Astrocyte of the hippocampus (primary cell): ENCODE data around the gene SIGLEC1.

ENCODE experiments used
- DNase-seq: peaks from one replicate; pipeline ENCODE4 v3.0.0; 2011; ENCODE audit warnings: low read depth, low spot score

Gene SIGLEC1

DNA sequence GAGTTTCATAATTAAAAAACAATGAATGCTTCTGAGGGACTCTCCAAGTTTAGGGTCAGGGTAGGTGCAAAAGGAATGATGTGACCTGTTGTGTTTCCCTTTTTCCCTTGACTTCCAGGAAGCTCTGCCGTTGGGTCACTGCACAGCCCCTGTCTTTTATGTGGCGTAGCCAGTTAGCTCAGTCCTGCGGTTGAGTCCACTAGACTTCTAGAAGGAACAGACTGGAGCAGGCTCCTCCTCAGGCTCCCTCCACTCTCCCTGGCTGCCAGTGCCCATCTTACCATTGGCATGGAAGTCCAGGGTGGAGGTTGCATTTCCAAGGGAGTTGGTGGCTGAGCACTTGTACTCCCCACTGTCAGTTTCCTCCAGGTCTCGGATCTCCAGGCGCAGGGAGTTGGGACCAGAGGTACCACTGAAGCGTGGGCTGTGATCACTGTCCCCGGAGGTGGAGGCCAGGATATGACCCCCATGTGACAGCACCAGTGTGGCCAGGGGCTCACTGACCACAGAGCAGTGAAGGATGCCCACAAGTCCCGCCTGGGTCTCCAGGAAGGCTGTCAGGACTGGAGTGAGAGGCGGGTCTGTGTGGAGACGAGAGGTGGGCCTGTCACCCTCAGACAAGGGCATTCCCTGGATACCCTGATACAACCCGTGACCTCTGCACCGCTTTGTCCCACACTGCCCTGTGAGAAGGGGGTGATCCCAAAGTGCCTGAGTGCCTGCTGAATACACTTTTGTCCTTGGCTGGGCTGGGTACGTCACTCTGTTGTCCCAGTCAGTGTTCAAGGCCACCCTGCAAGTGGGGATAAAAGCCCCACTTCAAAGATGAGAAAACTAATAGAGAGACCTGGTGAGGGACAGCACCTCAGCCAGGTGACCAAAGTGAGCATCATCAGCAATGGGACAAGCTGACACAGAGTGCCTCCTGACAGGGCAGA lies 11.1 kb downstream of the SIGLEC1 start:
- no peak for DNase-seq

- DNase-seq = no peak
Observed at GRCh38 chr20:3699037-3699436, 13.4 kb downstream of the SIGLEC1 start.

- no peak for DNase-seq
Observed at GRCh38 chr20:3698591-3699001, 13.8 kb downstream of the SIGLEC1 start.

GRCh38 chr20:3697588-3698305 lies 14.7 kb downstream of the SIGLEC1 start:
- no peak for DNase-seq

DNA sequence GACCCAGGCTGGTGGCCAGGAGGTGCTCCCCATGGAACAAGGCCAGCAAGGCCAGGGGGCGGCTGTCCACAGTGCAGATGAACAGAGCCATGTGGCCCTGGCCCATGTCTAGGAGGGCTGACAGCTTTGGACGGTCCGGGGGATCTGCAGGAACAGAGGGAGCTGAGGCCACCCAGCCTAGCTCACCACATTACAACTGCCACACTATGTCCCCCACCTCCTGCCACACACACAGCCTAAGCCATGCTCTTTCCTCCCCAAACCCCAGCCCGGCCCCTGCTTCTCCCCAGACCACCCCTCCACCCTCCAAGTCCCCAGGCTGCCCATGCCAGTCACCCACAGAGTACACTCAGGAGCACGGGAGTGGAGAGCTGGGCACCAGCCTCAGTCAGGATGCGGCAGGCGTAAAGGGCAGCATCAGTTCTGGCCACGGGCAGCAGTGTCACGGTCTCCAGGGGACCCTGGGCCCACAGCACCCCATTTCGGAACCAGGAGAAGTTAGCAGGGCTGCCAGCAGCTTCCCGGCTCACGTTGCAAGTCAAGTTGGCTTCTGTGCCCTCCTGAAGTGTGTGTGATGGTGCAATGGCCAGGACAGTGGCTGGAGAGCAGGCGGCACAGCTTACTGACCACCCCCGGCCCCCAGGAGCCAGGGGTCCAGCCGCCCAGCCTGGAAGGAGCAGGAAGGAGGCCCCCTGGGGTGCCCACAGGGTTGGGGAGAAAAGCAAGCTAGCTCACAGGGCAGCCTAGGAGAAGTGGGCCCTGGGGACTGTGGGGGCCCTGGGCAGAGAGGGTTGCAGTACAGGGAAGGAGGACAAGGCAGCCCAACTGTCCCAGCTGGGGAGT lies 15.4 kb downstream of the SIGLEC1 start:
- no peak for DNase-seq

GRCh38 chr20:3696200-3696599 lies 16.2 kb downstream of the SIGLEC1 start:
- no peak for DNase-seq

- DNase-seq = no peak
Observed at GRCh38 chr20:3694864-3695263, 17.5 kb downstream of the SIGLEC1 start.

DNA sequence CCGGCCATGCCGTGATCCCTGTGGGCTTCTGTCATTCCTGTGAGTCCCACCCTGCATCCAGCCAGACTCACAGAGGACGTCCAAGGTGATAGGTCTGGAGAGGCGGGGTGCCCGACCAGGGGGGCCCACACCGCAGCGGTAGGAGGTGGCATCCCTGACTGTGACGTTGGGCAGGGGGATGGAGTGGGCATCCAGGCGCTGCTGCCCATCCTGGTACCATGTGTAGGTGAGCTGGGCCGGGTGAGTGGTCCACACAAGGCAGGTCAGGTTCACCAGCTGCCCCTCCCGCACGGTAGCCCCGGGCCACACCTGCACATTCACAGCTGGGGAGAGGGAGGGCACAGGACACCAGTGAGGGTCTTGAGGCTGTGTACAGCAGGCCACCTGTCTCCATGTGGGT lies 19.0 kb downstream of the SIGLEC1 start:
- DNase-seq = no peak

- no peak for DNase-seq
Observed at GRCh38 chr20:3692706-3693294, 19.6 kb downstream of the SIGLEC1 start.

DNA sequence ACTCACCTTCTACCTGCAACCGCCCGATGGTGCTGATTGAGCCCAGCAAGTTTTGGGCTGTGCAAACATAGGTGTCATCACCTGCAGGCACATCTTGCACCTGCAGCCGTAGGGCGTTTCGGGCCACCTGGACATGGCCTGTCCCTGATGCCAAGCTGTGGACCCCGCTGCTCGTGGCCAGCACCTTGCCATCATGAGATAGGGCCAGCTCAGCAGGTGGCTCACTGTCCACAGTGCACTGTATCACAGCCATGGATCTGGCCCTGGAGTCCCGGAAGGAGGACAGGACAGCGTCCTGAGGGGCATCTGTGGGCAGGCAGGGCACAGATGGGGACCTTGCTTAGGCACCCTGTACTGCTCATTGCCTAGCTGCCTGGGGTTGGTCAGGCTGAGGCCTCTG lies 20.5 kb downstream of the SIGLEC1 start:
- DNase-seq = no peak

DNA sequence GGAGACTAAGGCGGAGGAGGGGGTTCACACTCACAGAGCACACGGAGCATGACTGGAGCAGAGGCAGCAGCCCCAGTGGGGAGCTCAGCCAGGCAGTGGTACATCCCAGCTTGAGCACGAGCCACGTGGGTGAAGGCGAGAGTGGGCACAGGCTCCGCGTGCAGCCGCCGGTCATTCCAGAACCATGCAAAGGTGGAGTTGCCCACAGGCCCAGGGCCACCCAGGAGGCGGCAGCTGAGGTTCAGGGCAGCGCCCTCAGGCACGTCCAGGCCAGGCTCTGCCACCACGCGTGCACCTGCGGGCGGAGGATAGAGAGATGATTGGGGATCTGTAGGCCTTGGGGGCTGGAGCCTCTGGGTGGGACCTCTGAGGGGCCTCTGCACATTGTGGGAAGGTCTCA lies 21.1 kb downstream of the SIGLEC1 start:
- DNase-seq = no peak

DNA sequence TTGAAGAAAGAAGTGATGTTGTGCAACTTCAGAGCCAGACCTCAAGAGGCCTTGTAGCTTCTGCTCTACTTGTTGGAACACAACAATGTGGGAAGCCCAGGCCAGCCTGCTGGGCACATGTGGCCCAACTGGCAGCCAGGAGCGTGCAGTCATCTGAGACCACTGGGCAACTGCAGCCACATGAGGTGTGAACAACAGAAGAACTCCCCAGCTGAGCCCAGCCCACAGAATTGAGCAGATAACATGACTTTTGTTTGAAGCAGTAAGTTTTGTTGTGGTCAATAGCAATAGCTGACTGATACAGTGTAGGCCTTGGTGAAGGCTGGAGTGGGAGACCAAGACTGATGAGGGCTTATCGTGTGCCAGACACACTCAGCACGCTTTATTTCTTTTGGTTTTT lies 22.0 kb downstream of the SIGLEC1 start:
- DNase-seq = no peak

DNA sequence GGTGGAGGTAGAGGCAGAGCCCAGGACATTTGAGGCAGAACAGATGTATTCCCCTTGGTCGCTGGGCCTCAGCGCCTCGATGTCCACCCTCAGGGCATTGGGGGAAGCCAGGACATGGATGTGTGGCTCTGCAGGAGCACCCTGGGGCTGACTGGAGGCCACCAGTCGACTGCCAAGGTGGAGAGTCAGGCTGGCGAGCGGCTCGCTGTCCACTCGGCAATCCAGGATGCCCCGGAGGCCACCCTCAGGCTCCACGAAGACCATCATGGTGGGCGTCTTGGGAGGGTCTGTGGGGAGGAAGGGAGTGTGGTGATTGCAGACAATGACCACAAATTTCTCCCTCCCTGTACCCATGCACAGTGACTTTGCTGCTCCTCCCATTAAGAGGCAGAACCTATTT lies 22.4 kb downstream of the SIGLEC1 start:
- DNase-seq = no peak

DNA sequence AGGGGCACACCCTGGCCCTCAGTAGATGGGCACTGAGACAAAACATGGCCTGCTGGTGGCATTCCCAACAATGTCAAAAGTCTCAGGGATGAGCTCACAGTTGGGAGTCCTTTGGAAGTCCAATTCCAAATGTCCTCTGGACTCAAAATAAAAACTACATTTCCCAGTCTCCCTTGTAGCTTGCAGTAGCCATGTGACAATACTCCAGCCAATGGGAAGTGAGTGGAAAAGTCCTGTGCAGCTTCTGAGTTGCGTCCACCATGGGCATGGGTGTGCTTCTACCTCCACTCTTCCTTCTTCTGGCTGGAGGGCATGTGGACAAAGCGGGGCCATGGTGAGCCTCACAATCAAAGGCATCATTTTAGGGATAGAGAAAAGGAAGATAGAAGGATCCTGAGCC lies 24.7 kb downstream of the SIGLEC1 start:
- DNase-seq = peak; percentile 67

DNA sequence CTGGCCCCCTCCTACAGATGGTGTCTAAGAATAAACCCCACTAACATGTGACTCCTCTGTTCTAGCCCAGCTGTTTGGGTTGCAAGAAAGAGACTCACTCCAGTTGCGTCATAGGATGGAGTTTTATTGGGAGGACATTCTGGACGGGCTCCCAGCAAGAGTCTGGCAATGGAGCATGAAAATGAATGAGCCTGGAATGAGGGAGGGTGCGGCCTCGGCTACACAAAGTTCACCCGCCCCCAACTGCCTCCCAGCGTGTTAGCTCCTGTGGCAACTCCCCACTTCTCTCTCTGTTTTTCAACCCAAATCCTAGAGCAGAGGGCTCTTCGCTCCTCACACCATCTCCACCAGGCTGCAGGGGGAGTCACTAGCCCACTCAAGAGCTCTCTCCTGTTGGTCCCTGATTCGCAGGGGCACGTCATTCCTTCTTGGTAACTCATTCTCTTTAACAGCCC lies 25.5 kb downstream of the SIGLEC1 start:
- peak; percentile 92 for DNase-seq

- no peak for DNase-seq
Observed at GRCh38 chr20:3686421-3686820, 26.0 kb downstream of the SIGLEC1 start.

- no peak for DNase-seq
Observed at GRCh38 chr20:3685341-3685740, 27.1 kb downstream of the SIGLEC1 start.

GRCh38 chr20:3681931-3682781 lies 30.2 kb downstream of the SIGLEC1 start, which contains the start of gene ADAM33:
Gene ADAM33 (minus strand): TSS chr20:3682010. CDS start chr20:3682004, 6 bp downstream.
- peak; percentile 56 for DNase-seq

GRCh38 chr20:3681352-3681930 lies 31.0 kb downstream of the SIGLEC1 start:
- DNase-seq = no peak
